Measurements from ENCODE around the gene RHOF. TPM values are rescaled to one million over a fixed set of nuclear protein-coding genes. Genes with fewer than 3 reads are reported as not detected.

RHOF gene
- total and polyA plus RNA-seq, 2 of the 13 experiments (the other 11 are each of a cell fraction or from before 2014, with no cell fraction given) = 14.6 to 32.2 TPM

DNA sequence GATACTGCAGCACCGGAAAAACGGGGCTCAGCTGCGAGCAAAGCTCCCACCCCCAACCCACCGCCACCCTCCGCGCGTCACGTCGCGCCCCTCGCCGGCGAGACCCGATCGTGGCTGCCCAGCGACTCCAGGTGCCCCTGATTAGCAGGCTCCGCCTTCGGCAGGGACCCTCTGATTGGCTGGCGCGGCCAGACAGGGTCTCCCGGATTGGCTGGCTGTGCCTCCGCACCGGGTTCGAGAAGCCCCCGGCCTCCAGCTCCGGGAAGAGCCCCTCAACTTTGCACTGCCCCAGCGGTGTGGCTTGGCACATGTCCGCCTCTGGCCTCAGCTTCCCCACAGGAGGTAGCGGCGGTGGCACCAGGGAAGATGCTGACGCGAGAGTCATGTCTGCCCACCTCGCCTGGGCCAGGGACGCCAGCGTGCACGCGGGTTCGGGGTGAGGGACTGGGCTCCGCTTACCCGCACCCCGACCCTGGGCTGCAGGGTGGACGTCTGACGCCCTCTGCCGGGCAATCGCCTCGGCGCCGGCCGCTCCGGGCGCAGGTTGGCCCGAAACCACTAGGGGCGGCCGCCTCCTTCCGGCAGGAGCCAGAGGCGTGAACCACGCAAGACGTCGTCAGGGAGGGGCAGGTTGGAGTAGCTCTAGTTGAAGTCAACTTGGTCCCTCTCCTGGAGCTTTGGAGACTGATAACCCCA lies 498 bp upstream of the RHOF start (continued):
- TF ChIP-seq, protein P1, sequence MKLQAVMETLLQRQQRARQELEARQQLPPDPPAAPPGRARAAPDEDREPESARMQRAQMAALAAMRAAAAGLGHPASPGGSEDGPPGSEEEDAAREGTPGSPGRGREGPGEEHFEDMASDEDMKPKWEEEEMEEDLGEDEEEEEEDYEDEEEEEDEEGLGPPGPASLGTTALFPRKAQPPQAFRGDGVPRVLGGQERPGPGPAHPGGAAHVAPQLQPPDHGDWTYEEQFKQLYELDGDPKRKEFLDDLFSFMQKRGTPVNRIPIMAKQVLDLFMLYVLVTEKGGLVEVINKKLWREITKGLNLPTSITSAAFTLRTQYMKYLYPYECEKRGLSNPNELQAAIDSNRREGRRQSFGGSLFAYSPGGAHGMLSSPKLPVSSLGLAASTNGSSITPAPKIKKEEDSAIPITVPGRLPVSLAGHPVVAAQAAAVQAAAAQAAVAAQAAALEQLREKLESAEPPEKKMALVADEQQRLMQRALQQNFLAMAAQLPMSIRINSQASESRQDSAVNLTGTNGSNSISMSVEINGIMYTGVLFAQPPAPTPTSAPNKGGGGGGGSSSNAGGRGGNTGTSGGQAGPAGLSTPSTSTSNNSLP (IDR thresholded peaks at IDR 0.05; ENCODE audit: low read depth, low read length) = no peak
- no peak for TF ChIP-seq TOPORS (CRISPR knock-in tag; IDR thresholded peaks at IDR 0.05)
- TF ChIP-seq MTA1 (CRISPR knock-in tag; IDR thresholded peaks at IDR 0.05; ENCODE audit: borderline replicate concordance) = peak; percentile 95; the same call in 1 of the 2 replicates
- TF ChIP-seq NR2F1 (CRISPR knock-in tag; IDR thresholded peaks at IDR 0.05) = no peak
- TF ChIP-seq, protein P2, sequence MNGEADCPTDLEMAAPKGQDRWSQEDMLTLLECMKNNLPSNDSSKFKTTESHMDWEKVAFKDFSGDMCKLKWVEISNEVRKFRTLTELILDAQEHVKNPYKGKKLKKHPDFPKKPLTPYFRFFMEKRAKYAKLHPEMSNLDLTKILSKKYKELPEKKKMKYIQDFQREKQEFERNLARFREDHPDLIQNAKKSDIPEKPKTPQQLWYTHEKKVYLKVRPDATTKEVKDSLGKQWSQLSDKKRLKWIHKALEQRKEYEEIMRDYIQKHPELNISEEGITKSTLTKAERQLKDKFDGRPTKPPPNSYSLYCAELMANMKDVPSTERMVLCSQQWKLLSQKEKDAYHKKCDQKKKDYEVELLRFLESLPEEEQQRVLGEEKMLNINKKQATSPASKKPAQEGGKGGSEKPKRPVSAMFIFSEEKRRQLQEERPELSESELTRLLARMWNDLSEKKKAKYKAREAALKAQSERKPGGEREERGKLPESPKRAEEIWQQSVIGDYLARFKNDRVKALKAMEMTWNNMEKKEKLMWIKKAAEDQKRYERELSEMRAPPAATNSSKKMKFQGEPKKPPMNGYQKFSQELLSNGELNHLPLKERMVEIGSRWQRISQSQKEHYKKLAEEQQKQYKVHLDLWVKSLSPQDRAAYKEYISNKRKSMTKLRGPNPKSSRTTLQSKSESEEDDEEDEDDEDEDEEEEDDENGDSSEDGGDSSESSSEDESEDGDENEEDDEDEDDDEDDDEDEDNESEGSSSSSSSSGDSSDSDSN (CRISPR knock-in tag; IDR thresholded peaks at IDR 0.05) = peak; percentile 79
- no peak for TF ChIP-seq ZNF678 (CRISPR knock-in tag; IDR thresholded peaks at IDR 0.05)
- peak; percentile 85 for TF ChIP-seq HOXD1 (CRISPR knock-in tag; IDR thresholded peaks at IDR 0.05)
- TF ChIP-seq, protein P3, sequence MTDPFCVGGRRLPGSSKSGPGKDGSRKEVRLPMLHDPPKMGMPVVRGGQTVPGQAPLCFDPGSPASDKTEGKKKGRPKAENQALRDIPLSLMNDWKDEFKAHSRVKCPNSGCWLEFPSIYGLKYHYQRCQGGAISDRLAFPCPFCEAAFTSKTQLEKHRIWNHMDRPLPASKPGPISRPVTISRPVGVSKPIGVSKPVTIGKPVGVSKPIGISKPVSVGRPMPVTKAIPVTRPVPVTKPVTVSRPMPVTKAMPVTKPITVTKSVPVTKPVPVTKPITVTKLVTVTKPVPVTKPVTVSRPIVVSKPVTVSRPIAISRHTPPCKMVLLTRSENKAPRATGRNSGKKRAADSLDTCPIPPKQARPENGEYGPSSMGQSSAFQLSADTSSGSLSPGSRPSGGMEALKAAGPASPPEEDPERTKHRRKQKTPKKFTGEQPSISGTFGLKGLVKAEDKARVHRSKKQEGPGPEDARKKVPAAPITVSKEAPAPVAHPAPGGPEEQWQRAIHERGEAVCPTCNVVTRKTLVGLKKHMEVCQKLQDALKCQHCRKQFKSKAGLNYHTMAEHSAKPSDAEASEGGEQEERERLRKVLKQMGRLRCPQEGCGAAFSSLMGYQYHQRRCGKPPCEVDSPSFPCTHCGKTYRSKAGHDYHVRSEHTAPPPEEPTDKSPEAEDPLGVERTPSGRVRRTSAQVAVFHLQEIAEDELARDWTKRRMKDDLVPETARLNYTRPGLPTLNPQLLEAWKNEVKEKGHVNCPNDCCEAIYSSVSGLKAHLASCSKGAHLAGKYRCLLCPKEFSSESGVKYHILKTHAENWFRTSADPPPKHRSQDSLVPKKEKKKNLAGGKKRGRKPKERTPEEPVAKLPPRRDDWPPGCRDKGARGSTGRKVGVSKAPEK (CRISPR knock-in tag; IDR thresholded peaks at IDR 0.05; ENCODE audit: borderline replicate concordance) = no peak
- no peak for TF ChIP-seq NPAS2 (CRISPR knock-in tag; IDR thresholded peaks at IDR 0.05; ENCODE audit: borderline replicate concordance)
- no peak; the same call in 1 of the 2 replicates for TF ChIP-seq NFE2 (CRISPR knock-in tag; IDR thresholded peaks at IDR 0.05)
- TF ChIP-seq, protein P4, sequence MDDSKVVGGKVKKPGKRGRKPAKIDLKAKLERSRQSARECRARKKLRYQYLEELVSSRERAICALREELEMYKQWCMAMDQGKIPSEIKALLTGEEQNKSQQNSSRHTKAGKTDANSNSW (CRISPR knock-in tag; IDR thresholded peaks at IDR 0.05; ENCODE audit: borderline replicate concordance) = peak; percentile 82; the same call in 1 of the 2 replicates
- TF ChIP-seq ZNF282 (IDR thresholded peaks at IDR 0.05; ENCODE audit: partially characterized antibody) = no peak
- TF ChIP-seq BRD4 (CRISPR knock-in tag; IDR thresholded peaks at IDR 0.05) = peak; percentile 59; the same call in 1 of the 2 replicates
- TF ChIP-seq ZNF737 (CRISPR knock-in tag; IDR thresholded peaks at IDR 0.05; ENCODE audit: borderline replicate concordance) = no peak
- TF ChIP-seq, protein P5, sequence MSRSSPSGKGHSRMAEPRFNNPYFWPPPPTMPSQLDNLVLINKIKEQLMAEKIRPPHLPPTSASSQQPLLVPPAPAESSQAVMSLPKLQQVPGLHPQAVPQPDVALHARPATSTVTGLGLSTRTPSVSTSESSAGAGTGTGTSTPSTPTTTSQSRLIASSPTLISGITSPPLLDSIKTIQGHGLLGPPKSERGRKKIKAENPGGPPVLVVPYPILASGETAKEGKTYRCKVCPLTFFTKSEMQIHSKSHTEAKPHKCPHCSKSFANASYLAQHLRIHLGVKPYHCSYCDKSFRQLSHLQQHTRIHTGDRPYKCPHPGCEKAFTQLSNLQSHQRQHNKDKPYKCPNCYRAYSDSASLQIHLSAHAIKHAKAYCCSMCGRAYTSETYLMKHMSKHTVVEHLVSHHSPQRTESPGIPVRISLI (CRISPR knock-in tag; IDR thresholded peaks at IDR 0.05; ENCODE audit: borderline replicate concordance) = peak; percentile 53
- no peak for TF ChIP-seq POLR2AphosphoS5 (IDR thresholded peaks at IDR 0.05; ENCODE audit: low read depth, low read length)
- TF ChIP-seq, protein P6, sequence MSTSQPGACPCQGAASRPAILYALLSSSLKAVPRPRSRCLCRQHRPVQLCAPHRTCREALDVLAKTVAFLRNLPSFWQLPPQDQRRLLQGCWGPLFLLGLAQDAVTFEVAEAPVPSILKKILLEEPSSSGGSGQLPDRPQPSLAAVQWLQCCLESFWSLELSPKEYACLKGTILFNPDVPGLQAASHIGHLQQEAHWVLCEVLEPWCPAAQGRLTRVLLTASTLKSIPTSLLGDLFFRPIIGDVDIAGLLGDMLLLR (CRISPR knock-in tag; IDR thresholded peaks at IDR 0.05) = peak; percentile 55; the same call in 1 of the 2 replicates
- no peak; the same call in 1 of the 2 replicates for TF ChIP-seq NR2C2 (CRISPR knock-in tag; IDR thresholded peaks at IDR 0.05; ENCODE audit: borderline replicate concordance)
- peak; percentile 53 for TF ChIP-seq ZFX (CRISPR knock-in tag; IDR thresholded peaks at IDR 0.05; ENCODE audit: low read depth)
- TF ChIP-seq SAP130 (CRISPR knock-in tag; IDR thresholded peaks at IDR 0.05; ENCODE audit: low read depth) = peak; percentile 82
- TF ChIP-seq GTF2F1 (IDR thresholded peaks at IDR 0.05; ENCODE audit: low read length) = no peak

All from HepG2 (cell line).